Thyroid gland (tissue), 4 donors: ENCODE data around the gene AKAP5.

Experiments used
- POLR2A ChIP-seq, 2 donors: fragments of 450-650 bp; IDR thresholded peaks; one replicate each; pipeline ENCODE4 v1.6.1; 2017; ENCODE audit warnings: antibody characterized with exemption in 2 of 2, mild to moderate bottlenecking in 2 of 2, moderate library complexity in 1 of 2
- TF ChIP-seq, protein P1 (sequence below), 6 experiments: fragments of 200-600 bp in 3 of 6; fragments of 450-650 bp in 3 of 6; sonication (generic) in 3 of 6; IDR thresholded peaks; one replicate each; pipeline ENCODE4 v1.5.1; 2016 to 2019; ENCODE audit warnings: antibody characterized with exemption in 6 of 6, mild to moderate bottlenecking in 2 of 6, inconsistent platforms in 1 of 6, moderate library complexity in 1 of 6

DNA sequence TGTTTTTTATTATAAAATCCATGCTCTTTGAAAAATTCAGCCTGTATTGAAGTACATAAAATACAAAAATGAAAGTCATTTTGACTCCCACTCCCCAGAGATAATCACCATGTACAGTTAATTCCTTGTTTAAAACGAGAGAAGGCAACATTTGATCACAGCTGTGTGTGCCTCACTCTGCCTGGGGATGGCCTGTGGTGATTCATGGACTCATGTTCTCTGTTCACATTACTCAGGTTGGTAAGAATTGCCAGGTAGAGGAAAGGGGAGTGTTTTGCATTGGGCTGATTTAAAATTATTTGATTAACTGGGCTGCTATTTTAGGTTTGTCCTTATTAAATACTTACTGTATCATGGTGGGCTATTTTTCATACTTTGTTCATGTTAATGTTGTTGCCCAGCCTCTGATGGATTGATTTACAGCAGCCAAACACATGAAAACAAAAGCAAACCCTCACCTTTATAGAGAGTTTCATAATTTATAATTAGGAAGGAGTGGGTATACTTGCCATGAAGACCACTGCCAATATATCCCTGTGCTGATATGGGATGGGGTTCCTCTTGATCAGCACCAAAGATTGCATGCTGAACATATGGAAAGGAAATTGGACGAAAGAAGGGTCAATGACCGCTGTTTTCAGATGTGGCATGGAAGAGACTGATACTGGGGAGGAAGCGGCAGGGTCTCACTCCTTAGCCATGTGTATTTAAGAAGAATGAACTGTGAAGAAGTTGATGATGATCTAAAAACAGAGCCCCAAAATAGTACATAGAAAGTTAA, 42.3 kb downstream of the AKAP5 start:
- no peak for TF ChIP-seq POLR2A (IDR thresholded peaks at IDR 0.05)
- TF ChIP-seq, protein P1, sequence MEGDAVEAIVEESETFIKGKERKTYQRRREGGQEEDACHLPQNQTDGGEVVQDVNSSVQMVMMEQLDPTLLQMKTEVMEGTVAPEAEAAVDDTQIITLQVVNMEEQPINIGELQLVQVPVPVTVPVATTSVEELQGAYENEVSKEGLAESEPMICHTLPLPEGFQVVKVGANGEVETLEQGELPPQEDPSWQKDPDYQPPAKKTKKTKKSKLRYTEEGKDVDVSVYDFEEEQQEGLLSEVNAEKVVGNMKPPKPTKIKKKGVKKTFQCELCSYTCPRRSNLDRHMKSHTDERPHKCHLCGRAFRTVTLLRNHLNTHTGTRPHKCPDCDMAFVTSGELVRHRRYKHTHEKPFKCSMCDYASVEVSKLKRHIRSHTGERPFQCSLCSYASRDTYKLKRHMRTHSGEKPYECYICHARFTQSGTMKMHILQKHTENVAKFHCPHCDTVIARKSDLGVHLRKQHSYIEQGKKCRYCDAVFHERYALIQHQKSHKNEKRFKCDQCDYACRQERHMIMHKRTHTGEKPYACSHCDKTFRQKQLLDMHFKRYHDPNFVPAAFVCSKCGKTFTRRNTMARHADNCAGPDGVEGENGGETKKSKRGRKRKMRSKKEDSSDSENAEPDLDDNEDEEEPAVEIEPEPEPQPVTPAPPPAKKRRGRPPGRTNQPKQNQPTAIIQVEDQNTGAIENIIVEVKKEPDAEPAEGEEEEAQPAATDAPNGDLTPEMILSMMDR (IDR thresholded peaks at IDR 0.05): no peak
